Thoracic aorta (tissue), 2 donors: ENCODE data around the gene KLHL33. TPM values are rescaled to one million over a fixed set of nuclear protein-coding genes. Genes with fewer than 3 reads are reported as not detected.

Experiments used
- ATAC-seq: fragments of 150-250 bp; one replicate; pipeline ENCODE4 v1.8.0; 2017; ENCODE audit warnings: low read depth; ENCODE audit not compliant: insufficient number of reproducible peaks, low FRiP score
- DNase-seq: peaks from one replicate; pipeline ENCODE4 v3.0.0-alpha.2; 2020; ENCODE audit warnings: low spot score
- H3K27ac ChIP-seq, 2 donors: fragments of 200-600 bp; sonication (generic); 1 replicate in 1 of 2; 2 replicates in 1 of 2; pipeline ENCODE4 v1.5.1; 2016; ENCODE audit warnings: mild to moderate bottlenecking in 2 of 2, moderate library complexity in 2 of 2
- H3K27me3 ChIP-seq: fragments of 200-600 bp; sonication (generic); replicated peaks from 2 replicates; pipeline ENCODE4 v1.6.0; 2016; ENCODE audit warnings: mild to moderate bottlenecking; ENCODE audit not compliant: insufficient read depth
- H3K36me3 ChIP-seq: fragments of 200-600 bp; sonication (generic); one replicate; pipeline ENCODE4 v1.5.1; 2016
- H3K4me1 ChIP-seq, 2 donors: fragments of 200-600 bp; sonication (generic); 1 replicate in 1 of 2; 2 replicates in 1 of 2; pipeline versions ENCODE4 v1.5.1 to v1.6.0; 2016; ENCODE audit warnings: low read depth in 2 of 2, mild to moderate bottlenecking in 1 of 2; ENCODE audit not compliant: control insufficient read depth in 1 of 2
- H3K4me3 ChIP-seq: fragments of 200-600 bp; sonication (generic); 2 replicates; pipeline ENCODE4 v1.5.1; 2016; ENCODE audit warnings: mild to moderate bottlenecking
- H3K9me3 ChIP-seq: fragments of 200-600 bp; sonication (generic); 2 replicates; pipeline ENCODE4 v1.5.1; 2016
- total RNA-seq, 2 donors: library from RNA; depleted of rRNA; stranded (reverse); fragments of >200 nt; gene quantifications; one replicate each; pipeline versions ENCODE4 v1.1.0 to v1.2.3, GENCODE V29; 2016
- TF ChIP-seq, protein P1 (sequence below): fragments of 200-600 bp; sonication (generic); IDR thresholded peaks from one replicate; pipeline ENCODE4 v1.5.1; 2019; ENCODE audit warnings: antibody characterized with exemption

The KLHL33 gene
- total RNA-seq, 2 donors from 2014 or later: 0.14 to 0.42 TPM

DNA sequence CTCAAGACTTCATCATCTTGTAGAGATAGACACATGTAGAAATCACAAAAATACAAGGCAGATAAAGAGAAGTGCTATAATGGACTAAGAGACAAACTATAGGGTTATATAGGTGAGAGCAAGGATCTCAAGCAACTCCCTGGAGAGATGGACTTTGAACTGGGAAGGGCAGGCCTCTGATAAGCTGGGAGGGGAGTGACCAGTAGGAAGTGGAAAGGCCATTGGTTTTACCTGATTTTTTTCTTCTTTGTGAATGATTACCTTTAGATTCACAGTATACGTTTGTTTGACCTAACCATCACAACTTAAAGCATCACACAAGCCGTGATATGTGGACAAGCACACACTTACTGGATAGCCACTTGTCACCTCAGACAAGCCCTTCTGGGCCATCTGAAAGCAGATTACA is 17.5 kb downstream of the KLHL33 start:
- ATAC-seq (no peak), DNase-seq (no peak)
- Histone ChIP-seq H3K4me3 (no peak overlapping the region), H3K27me3 (no peaks in the 10 kb centered on the region), H3K27ac (no peak overlapping the region), H3K4me1 (peaks cover 0 to 3% of the 10 kb centered on the region in 2 donors), H3K9me3 (no peaks in the 10 kb centered on the region), H3K36me3 (no peaks in the 10 kb centered on the region)
- TF ChIP-seq, protein P1, sequence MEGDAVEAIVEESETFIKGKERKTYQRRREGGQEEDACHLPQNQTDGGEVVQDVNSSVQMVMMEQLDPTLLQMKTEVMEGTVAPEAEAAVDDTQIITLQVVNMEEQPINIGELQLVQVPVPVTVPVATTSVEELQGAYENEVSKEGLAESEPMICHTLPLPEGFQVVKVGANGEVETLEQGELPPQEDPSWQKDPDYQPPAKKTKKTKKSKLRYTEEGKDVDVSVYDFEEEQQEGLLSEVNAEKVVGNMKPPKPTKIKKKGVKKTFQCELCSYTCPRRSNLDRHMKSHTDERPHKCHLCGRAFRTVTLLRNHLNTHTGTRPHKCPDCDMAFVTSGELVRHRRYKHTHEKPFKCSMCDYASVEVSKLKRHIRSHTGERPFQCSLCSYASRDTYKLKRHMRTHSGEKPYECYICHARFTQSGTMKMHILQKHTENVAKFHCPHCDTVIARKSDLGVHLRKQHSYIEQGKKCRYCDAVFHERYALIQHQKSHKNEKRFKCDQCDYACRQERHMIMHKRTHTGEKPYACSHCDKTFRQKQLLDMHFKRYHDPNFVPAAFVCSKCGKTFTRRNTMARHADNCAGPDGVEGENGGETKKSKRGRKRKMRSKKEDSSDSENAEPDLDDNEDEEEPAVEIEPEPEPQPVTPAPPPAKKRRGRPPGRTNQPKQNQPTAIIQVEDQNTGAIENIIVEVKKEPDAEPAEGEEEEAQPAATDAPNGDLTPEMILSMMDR: no peak

DNA sequence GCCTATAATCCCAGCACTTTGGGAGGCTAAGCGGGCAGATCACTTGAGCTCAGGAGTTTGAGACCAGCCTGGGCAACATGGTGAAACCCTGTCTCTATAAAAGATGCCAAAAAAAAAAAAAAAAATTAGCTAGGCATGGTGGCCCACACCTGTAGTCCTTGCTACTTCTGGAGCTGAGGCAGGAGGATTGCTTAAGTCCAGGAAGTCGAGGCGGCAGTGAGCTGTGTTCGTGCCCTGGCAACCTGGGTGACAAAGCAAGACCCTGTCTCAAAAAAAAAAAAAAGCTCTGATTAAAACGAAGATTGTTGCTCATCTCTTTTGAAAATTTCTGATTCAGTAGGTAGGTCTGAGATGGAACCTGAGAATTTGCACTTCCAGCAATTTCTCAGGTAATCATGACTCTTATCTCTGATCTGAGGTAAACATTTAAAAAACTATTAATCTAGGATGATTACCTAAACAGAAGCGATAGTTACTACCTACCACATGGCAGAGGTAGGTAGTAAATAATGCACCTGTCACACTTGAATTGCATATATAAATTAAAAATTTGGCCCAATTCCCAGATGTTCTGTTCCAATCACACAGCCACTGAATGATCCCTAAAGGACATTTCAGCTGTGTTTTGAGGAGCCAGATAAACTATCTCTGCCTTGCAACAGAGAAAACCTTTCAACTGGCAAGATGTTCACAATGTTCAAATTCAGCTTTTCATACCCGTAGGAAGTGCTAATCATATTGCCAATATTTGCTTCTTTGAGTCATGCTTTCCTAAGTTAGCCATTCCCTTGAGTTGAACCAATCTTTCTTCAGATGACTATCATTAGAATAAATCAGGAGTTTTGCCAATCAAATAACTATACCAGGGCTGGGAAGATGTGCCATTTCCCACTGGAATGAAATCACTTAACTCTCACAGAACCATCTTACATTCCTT is 18.4 kb downstream of the KLHL33 start:
- TF ChIP-seq, protein P1: no peak
- no peak for ATAC-seq
- H3K9me3 ChIP-seq: no peaks in the 10 kb centered on the region

DNA sequence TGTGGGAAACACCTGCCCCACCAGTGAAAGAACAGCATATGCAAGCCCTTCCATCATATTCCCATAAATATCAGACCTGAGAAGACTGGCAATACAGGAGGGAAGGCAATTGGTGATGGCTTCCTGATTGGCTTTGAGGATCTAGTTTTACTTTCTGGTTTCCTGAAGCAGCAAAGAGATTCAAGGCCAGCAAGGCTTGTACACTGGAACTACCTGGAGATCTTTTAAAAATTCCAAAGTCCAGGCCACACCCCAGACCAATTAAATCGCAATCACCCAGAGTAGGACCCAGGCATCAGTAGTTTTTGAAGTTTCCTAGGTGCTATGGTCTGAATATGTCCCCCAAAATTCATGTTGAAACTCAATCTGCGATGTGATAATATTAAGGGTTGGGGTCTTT is 19.7 kb downstream of the KLHL33 start:
- peaks cover 11 to 12% of the 10 kb centered on the region in 2 donors for H3K4me1 ChIP-seq
- DNase-seq (no peak), ATAC-seq (no peak)
- no peaks in the 10 kb centered on the region for H3K27me3 ChIP-seq
- TF ChIP-seq, protein P1: no peak
- no peak overlapping the region for H3K4me3 ChIP-seq
- H3K36me3 ChIP-seq: no peaks in the 10 kb centered on the region
- peak overlapping the region in 1 of 2 donors; percentile 22 for H3K27ac ChIP-seq
- H3K9me3 ChIP-seq: no peaks in the 10 kb centered on the region

More for the DNA sequence above, 18.4 kb downstream of the KLHL33 start:
- Histone ChIP-seq H3K27me3 (no peaks in the 10 kb centered on the region), H3K4me3 (no peak overlapping the region), H3K4me1 (peaks cover 0 to 3% of the 10 kb centered on the region in 2 donors), H3K27ac (no peak overlapping the region), H3K36me3 (no peaks in the 10 kb centered on the region)
- no peak for DNase-seq

DNA sequence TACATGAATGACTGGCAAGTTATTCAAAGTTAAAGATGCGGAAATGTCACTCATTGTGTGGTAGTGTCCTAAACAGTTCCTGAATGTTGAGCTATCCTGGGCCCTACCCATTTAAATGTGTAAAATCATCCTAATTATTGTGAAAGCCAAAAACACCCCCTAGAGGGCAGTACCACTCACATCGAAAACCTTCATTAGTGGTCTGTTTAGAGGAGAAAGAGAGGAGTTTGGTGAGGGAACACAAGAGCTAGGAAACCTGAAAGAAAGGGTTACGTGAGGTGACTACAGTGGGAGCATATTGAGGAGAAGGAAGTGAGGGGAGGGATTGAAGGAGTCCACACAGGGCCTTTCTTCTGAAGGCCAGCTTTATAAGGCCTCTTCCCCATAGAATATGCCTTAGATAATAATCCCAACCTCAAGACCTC is 20.2 kb downstream of the KLHL33 start:
- TF ChIP-seq, protein P1: peak; percentile 62
- no peak for DNase-seq
- H3K36me3 ChIP-seq: no peaks in the 10 kb centered on the region
- H3K9me3 ChIP-seq: no peaks in the 10 kb centered on the region
- no peak overlapping the region for H3K4me3 ChIP-seq
- ATAC-seq: no peak
- no peaks in the 10 kb centered on the region for H3K27me3 ChIP-seq
- peak overlapping the region in 1 of 2 donors; percentile 22 for H3K27ac ChIP-seq
- peaks cover 11 to 17% of the 10 kb centered on the region in 2 donors for H3K4me1 ChIP-seq

DNA sequence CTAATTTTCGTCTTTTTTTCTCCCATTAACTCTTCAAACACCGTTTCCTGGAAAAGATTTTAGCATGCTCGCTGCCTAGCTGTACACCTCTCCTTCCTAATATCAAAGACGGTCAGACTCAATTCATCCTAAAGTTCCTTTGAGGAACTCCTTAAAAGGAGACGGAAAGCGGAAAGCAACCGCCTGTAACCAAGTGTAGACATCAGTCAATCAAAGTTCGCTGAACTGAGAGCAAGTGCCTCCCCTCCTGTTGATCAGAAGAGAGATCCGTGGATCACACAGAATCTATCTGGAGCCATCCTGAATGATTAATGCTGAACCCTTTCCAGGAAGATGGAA is 22.3 kb downstream of the KLHL33 start:
- H3K4me3 ChIP-seq: peak overlapping the region; percentile 91
- no peaks in the 10 kb centered on the region for H3K27me3 ChIP-seq
- peaks cover 11 to 17% of the 10 kb centered on the region in 2 donors for H3K4me1 ChIP-seq
- no peaks in the 10 kb centered on the region for H3K36me3 ChIP-seq
- DNase-seq (no peak), ATAC-seq (no peak)
- H3K9me3 ChIP-seq: no peaks in the 10 kb centered on the region
- TF ChIP-seq, protein P1: no peak
- peak overlapping the region; percentile 96 to 97 for H3K27ac ChIP-seq
